ENCODE results near the gene MED16. TPM values are rescaled to one million over a fixed set of nuclear protein-coding genes. Genes with fewer than 3 reads are reported as not detected.
"Not testable (repeated sequence)": the region's sequence is repeated elsewhere in the genome, so short reads cannot be mapped to it uniquely, and the experiment has no call there.

MED16 gene
- total RNA-seq, 1 experiment from 2014 or later, result 21.3 TPM

- H3K27ac ChIP-seq; H3K4me3 ChIP-seq; H3K36me3 ChIP-seq; H3K9me3 ChIP-seq (replicated peaks); H3K4me1 ChIP-seq; H3K27me3 ChIP-seq; DNase-seq: not testable (repeated sequence)
These were observed 72.8 kb downstream of the MED16 start for GRCh38 chr19:820212-820611.

Other genes with a start within 250 kb of the MED16 start
- gene RNF126, start 230.0 kb downstream of the MED16 start, total RNA-seq (2014; rRNA removed; shearing (Covaris generic)), result 37.6 and 38.8 TPM in 2 replicates
- gene FSTL3, start 216.8 kb downstream of the MED16 start, total RNA-seq (2014; rRNA removed; shearing (Covaris generic)), result 6.5 and 8.0 TPM in 2 replicates
- not detected in 2 replicates for gene PRSS57, start 197.7 kb downstream of the MED16 start, total RNA-seq (2014; rRNA removed; shearing (Covaris generic))
- 4.4 and 4.6 TPM in 2 replicates for gene PALM, start 184.3 kb downstream of the MED16 start, total RNA-seq (2014; rRNA removed; shearing (Covaris generic))
- 0.18 and 0.41 TPM in 2 replicates for gene MISP, start 142.1 kb downstream of the MED16 start, total RNA-seq (2014; rRNA removed; shearing (Covaris generic))
- gene PTBP1, start 95.7 kb downstream of the MED16 start, total RNA-seq (2014; rRNA removed; shearing (Covaris generic)), result 232 TPM in 2 replicates
- gene PLPPR3, start 71.2 kb downstream of the MED16 start, total RNA-seq (2014; rRNA removed; shearing (Covaris generic)), result not detected in 2 replicates
- gene AZU1, start 65.3 kb downstream of the MED16 start, total RNA-seq (2014; rRNA removed; shearing (Covaris generic)), result not detected in 2 replicates
- not detected in 2 replicates for gene PRTN3, start 52.2 kb downstream of the MED16 start, total RNA-seq (2014; rRNA removed; shearing (Covaris generic))
- gene ELANE, start 40.9 kb downstream of the MED16 start, total RNA-seq (2014; rRNA removed; shearing (Covaris generic)), result not detected in 2 replicates
- 0.08 and 0.18 TPM in 2 replicates for gene CFD, start 33.5 kb downstream of the MED16 start, total RNA-seq (2014; rRNA removed; shearing (Covaris generic))
- not detected in 2 replicates for gene RNU6-9, start 297 bp upstream of the MED16 start, total RNA-seq (2014; rRNA removed; shearing (Covaris generic))
- 18.3 and 19.8 TPM in 2 replicates for gene R3HDM4, start 20.0 kb upstream of the MED16 start, total RNA-seq (2014; rRNA removed; shearing (Covaris generic))
- 0.08 TPM in 1 of 2 replicates, not detected in the other for gene KISS1R, start 24.1 kb upstream of the MED16 start, total RNA-seq (2014; rRNA removed; shearing (Covaris generic))
- 28.7 and 34.8 TPM in 2 replicates for gene ARID3A, start 32.8 kb upstream of the MED16 start, total RNA-seq (2014; rRNA removed; shearing (Covaris generic))
- gene WDR18, start 91.2 kb upstream of the MED16 start, total RNA-seq (2014; rRNA removed; shearing (Covaris generic)), result 47.5 and 58.9 TPM in 2 replicates
- gene GRIN3B, start 107.2 kb upstream of the MED16 start, total RNA-seq (2014; rRNA removed; shearing (Covaris generic)), result not detected in 2 replicates
- 61.0 and 66.8 TPM in 2 replicates for gene TMEM259, start 127.9 kb upstream of the MED16 start, total RNA-seq (2014; rRNA removed; shearing (Covaris generic))
- gene RNU6-2, start 128.3 kb upstream of the MED16 start, total RNA-seq (2014; rRNA removed; shearing (Covaris generic)), result not detected in 2 replicates
- 87.2 and 91.4 TPM in 2 replicates for gene CNN2, start 133.4 kb upstream of the MED16 start, total RNA-seq (2014; rRNA removed; shearing (Covaris generic))
- 7.8 and 11.0 TPM in 2 replicates for gene ABCA7, start 146.9 kb upstream of the MED16 start, total RNA-seq (2014; rRNA removed; shearing (Covaris generic))
- 2.9 TPM in 2 replicates for gene ARHGAP45, start 174.0 kb upstream of the MED16 start, total RNA-seq (2014; rRNA removed; shearing (Covaris generic))
- 176 and 183 TPM in 2 replicates for gene POLR2E, start 202.2 kb upstream of the MED16 start, total RNA-seq (2014; rRNA removed; shearing (Covaris generic))
- 232 and 290 TPM in 2 replicates for gene GPX4, start 210.8 kb upstream of the MED16 start, total RNA-seq (2014; rRNA removed; shearing (Covaris generic))